HepG2 (cell line): ENCODE measurements around the gene CRKL. TPM values are rescaled to one million over a fixed set of nuclear protein-coding genes. Genes with fewer than 3 reads are reported as not detected.

Experiments used
- ATAC-seq: fragments of 200-7000 bp; cut with Tn5 transposase; 3 replicates; pipeline ENCODE4 v1.9.1; 2020; ENCODE audit warnings: mild to moderate bottlenecking, moderate library complexity
- BruUV-seq: library from RNA; stranded (reverse); fragments of 400-500 nt; replicated peaks from 2 replicates; lab custom pipeline; 2021; lab: Mats Ljungman, UMichigan
- CTCF ChIA-PET: fragments of 300-600 bp; formaldehyde crosslinking; extraction: SDS; loops from one replicate; lab custom pipeline; 2021; ENCODE audit warnings: low total read pairs, inconsistent platforms, low intra/inter-chr PET ratio; lab: Yijun Ruan, JAX
- POLR2A ChIA-PET: fragments of 350-600 bp; sonication (Branson Sonifier 250); formaldehyde crosslinking; loops from one replicate; lab custom pipeline; 2020; ENCODE audit warnings: antibody characterized with exemption, inconsistent platforms; lab: Yijun Ruan, JAX
- DNase-seq: peaks from one replicate; pipeline ENCODE4 v3.0.0-alpha.2; 2015; ENCODE audit warnings: low spot score
- FAIRE-seq: peaks from 3 replicates; lab custom pipeline; 2011; peaks lifted over from hg19 to GRCh38; lab: Jason Lieb, UNC
- H2AFZ ChIP-seq: one replicate; pipeline ENCODE4 v1.6.1; 2011; ENCODE audit warnings: low read length, inconsistent platforms
- H3K27ac ChIP-seq: fragments of 300-600 bp; 3 replicates; pipeline ENCODE4 v1.8.0; 2011; ENCODE audit warnings: mixed run types, mild to moderate bottlenecking, mixed read lengths, low read length, inconsistent platforms; ENCODE audit not compliant: insufficient read depth; ENCODE audit errors: extremely low read length
- H3K27me3 ChIP-seq, 2 experiments: fragments of 200-600 bp in 1 of 2; 2 replicates in 1 of 2; 3 replicates in 1 of 2; pipeline versions ENCODE4 v1.6.0 to v1.8.0; 2011; ENCODE audit warnings: low read length in 2 of 2, mild to moderate bottlenecking in 2 of 2, moderate library complexity in 2 of 2, inconsistent platforms in 1 of 2; ENCODE audit not compliant: insufficient read depth in 2 of 2, control insufficient read depth in 1 of 2
- H3K36me3 ChIP-seq, 2 experiments: fragments of 200-600 bp in 1 of 2; replicated peaks in 1 of 2; 2 replicates in 1 of 2; 3 replicates in 1 of 2; pipeline versions ENCODE4 v1.5.1 to v1.8.0; 2011; ENCODE audit warnings: low read length in 2 of 2, inconsistent platforms in 1 of 2; ENCODE audit not compliant: insufficient read depth in 2 of 2, control insufficient read depth in 1 of 2
- H3K4me1 ChIP-seq: 2 replicates; pipeline ENCODE4 v1.5.1; 2012; ENCODE audit warnings: low read length, inconsistent platforms; ENCODE audit not compliant: insufficient read depth
- H3K4me2 ChIP-seq: 2 replicates; pipeline ENCODE4 v1.6.0; 2011; ENCODE audit warnings: low read depth, low read length, inconsistent platforms
- H3K4me3 ChIP-seq, 3 experiments: fragments of 200-600 bp in 1 of 3; sonication (generic), shearing (Covaris generic) in 1 of 3; replicated peaks in 1 of 3; 2 replicates each; pipeline ENCODE4 v1.5.1; 2011 to 2016; ENCODE audit warnings: low read length in 3 of 3, inconsistent platforms in 2 of 3, low read depth in 2 of 3, mild to moderate bottlenecking in 2 of 3, control low read depth in 1 of 3, mixed read lengths in 1 of 3; ENCODE audit not compliant: insufficient read depth in 1 of 3
- H3K79me2 ChIP-seq: one replicate; pipeline ENCODE4 v1.6.1; 2011; ENCODE audit warnings: low read length, inconsistent platforms; ENCODE audit not compliant: insufficient read depth
- H3K9ac ChIP-seq: 2 replicates; pipeline ENCODE4 v1.6.0; 2011; ENCODE audit warnings: mild to moderate bottlenecking, low read depth, low read length, inconsistent platforms; ENCODE audit not compliant: insufficient read depth
- H3K9me3 ChIP-seq: 2 replicates; pipeline ENCODE4 v1.5.1; 2012; ENCODE audit warnings: mild to moderate bottlenecking, low read length
- H4K20me1 ChIP-seq: 2 replicates; pipeline ENCODE4 v1.6.0; 2011; ENCODE audit warnings: inconsistent platforms, mild to moderate bottlenecking, low read length, moderate library complexity; ENCODE audit not compliant: insufficient read depth
- CBX1 ChIP-seq: IDR thresholded peaks from one replicate; pipeline ENCODE4 v1.6.1; 2016; ENCODE audit warnings: antibody characterized with exemption, low read depth
- ESRRA ChIP-seq: sonication (generic); formaldehyde crosslinking; IDR thresholded peaks from 2 replicates; pipeline ENCODE4 v1.5.1; 2020; ENCODE audit warnings: mild to moderate bottlenecking, low read depth, missing genetic modification reagents
- HNF1B ChIP-seq: sonication (generic); formaldehyde crosslinking; IDR thresholded peaks from 2 replicates; pipeline ENCODE4 v1.5.1; 2020; ENCODE audit warnings: mild to moderate bottlenecking, moderate library complexity, missing genetic modification reagents
- JUND ChIP-seq: sonication (generic); formaldehyde crosslinking; IDR thresholded peaks from 2 replicates; pipeline ENCODE4 v1.8.0; 2022; ENCODE audit warnings: mild to moderate bottlenecking, missing genetic modification reagents
- MED8 ChIP-seq: sonication (generic); formaldehyde crosslinking; IDR thresholded peaks from 2 replicates; pipeline ENCODE4 v1.8.1; 2023; ENCODE audit warnings: mild to moderate bottlenecking, missing genetic modification reagents; ENCODE audit not compliant: insufficient replicate concordance
- NAIF1 ChIP-seq: sonication (generic); formaldehyde crosslinking; IDR thresholded peaks from 2 replicates; pipeline ENCODE4 v1.5.0; 2020; ENCODE audit warnings: mild to moderate bottlenecking, missing genetic modification reagents, borderline replicate concordance
- NCOR1 ChIP-seq: fragments of 200-600 bp; sonication (generic); IDR thresholded peaks from 2 replicates; pipeline ENCODE4 v1.7.0; 2017; ENCODE audit warnings: antibody characterized with exemption, low read length, borderline replicate concordance
- NFIB ChIP-seq: sonication (generic); formaldehyde crosslinking; IDR thresholded peaks from 2 replicates; pipeline ENCODE4 v1.9.0; 2021; ENCODE audit warnings: missing genetic modification reagents, mild to moderate bottlenecking, borderline replicate concordance
- NR1H2 ChIP-seq: sonication (generic); formaldehyde crosslinking; IDR thresholded peaks from 2 replicates; pipeline ENCODE4 v1.8.1; 2022; ENCODE audit warnings: low read depth, missing genetic modification reagents, borderline replicate concordance
- PRMT3 ChIP-seq: sonication (generic); formaldehyde crosslinking; IDR thresholded peaks from 2 replicates; pipeline ENCODE4 v1.8.1; 2022; ENCODE audit warnings: low read depth, mild to moderate bottlenecking, moderate library complexity, missing genetic modification reagents, borderline replicate concordance
- SP4 ChIP-seq: sonication (generic); formaldehyde crosslinking; IDR thresholded peaks from 2 replicates; pipeline ENCODE4 v1.8.1; 2023; ENCODE audit warnings: mild to moderate bottlenecking, missing genetic modification reagents
- SP5 ChIP-seq: IDR thresholded peaks from 2 replicates; pipeline ENCODE4 v1.6.1; 2016; ENCODE audit warnings: low read depth, borderline replicate concordance
- TOE1 ChIP-seq: sonication (generic); formaldehyde crosslinking; IDR thresholded peaks from 2 replicates; pipeline ENCODE4 v1.4.0; 2020; ENCODE audit warnings: mild to moderate bottlenecking, missing genetic modification reagents
- ZMYM4 ChIP-seq: sonication (generic); formaldehyde crosslinking; IDR thresholded peaks from 2 replicates; pipeline ENCODE4 v1.8.1; 2023; ENCODE audit warnings: mild to moderate bottlenecking, missing genetic modification reagents
- ZNF10 ChIP-seq: sonication (generic); formaldehyde crosslinking; IDR thresholded peaks from 2 replicates; pipeline ENCODE4 v1.4.0; 2020; ENCODE audit warnings: mild to moderate bottlenecking, low read depth, missing genetic modification reagents, borderline replicate concordance
- ZNF720 ChIP-seq: sonication (generic); formaldehyde crosslinking; IDR thresholded peaks from 2 replicates; pipeline ENCODE4 v1.4.0; 2020; ENCODE audit warnings: missing genetic modification reagents
- WGBS: methylation state at CpG from one replicate; pipeline ENCODE4 v1.1.6; 2017; ENCODE audit warnings: low lambda C conversion rate; 5-methylcytosine and 5-hydroxymethylcytosine counted together
- in situ Hi-C: cut with HindIII; loops from 2 replicates; pipeline ENCODE4 v1.10.0; 2017; ENCODE audit warnings: low pct_unique_long_range_greater_than_20kb; ENCODE audit not compliant: extremely low pct_ligation_motif_present
- intact Hi-C: fragments of 100-400 bp; cut with micrococcal nuclease; formaldehyde crosslinking; loops from one replicate; pipeline ENCODE4 v1.10.0; 2022; ENCODE audit not compliant: unreplicated experiment
- polyA plus RNA-seq, 8 experiments: library from polyadenylated mRNA; depleted of rRNA in 3 of 8; stranded (reverse) in 7 of 8; unstranded in 1 of 8; fragments of >200 nt; fragmentation: Illumina TruSeq in 4 of 8; extraction: Trizol in 4 of 8; gene quantifications; 2 replicates each; pipeline versions ENCODE4 v1.2.1 to v1.2.3, GENCODE V29; 2011 to 2016; ENCODE audit warnings: low read depth in 4 of 8, missing spikeins in 1 of 8, mixed read lengths in 1 of 8; ENCODE audit not compliant: insufficient read depth in 1 of 8
- total RNA-seq, 5 experiments: library from RNA; depleted of rRNA; stranded (reverse); fragments of >200 nt; fragmentation: Illumina TruSeq; extraction: Trizol; gene quantifications; 2 replicates each; pipeline ENCODE4 v1.2.3, GENCODE V29; 2016; ENCODE audit warnings: low read depth in 1 of 5
- TF ChIP-seq, protein P1 (sequence below): fragments of 450-650 bp; IDR thresholded peaks from 2 replicates; pipeline ENCODE4 v1.6.1; 2016
- TF ChIP-seq, protein P2 (sequence below): sonication (generic); formaldehyde crosslinking; IDR thresholded peaks from 2 replicates; pipeline ENCODE4 v1.9.0; 2021; ENCODE audit warnings: missing genetic modification reagents, mild to moderate bottlenecking, borderline replicate concordance

Gene CRKL
- total and polyA plus RNA-seq, 2 of the 13 experiments (the other 11 are each of a cell fraction or from before 2014, with no cell fraction given) = 37.4 to 60.6 TPM

DNA sequence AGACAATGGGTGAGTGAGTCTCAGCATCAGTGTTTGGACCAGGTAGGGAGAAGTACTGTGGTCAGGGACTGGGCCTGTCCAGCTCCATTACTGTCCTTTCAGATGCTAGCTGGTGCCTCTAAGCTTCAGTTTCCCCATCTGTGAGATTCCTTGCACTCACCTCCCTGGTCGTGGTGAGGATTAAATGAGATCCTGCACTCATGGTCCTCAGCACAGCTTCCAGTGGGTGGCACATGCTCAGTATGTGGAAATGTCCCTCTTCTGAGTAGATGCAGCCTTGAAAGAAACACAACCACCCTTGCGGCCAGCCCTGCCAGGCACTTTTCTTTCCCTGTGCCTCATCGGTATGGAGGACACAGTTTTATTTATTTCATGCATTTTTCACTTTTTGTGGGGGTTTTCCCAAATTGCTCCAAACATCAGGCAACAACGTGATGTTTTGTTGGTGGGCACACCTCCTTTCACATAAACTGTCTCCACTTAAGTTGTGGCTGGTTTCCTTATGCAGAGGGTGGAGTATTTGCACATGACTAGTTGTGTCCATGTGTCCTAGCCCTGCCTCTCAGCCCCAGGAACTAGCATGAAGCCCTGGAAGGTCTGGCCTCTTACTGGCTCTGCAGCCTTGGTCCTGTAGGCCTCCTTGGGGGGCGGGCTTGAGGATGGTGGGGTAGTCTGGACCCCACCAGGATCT is 66.0 kb downstream of the CRKL start:
- ChIA-PET POLR2A (interaction anchor here (2.0 to 4.3 kb wide), 4 partner anchors 12 to 26 kb away, joined by 5 to 45 read pairs (median 39); partner anchors contain the start of gene THAP7), CTCF (no interaction called here)
- DNase-seq (no peak), ATAC-seq (no peak), FAIRE-seq (no peak)
- in situ Hi-C loops (no loop called here), intact Hi-C loops (no loop called here)
- H4K20me1 ChIP-seq = no peaks in the 10 kb centered on the region
- H3K9me3 ChIP-seq = 0 out of 2 replicates have a peak, but pooled peaks cover 4% of the 10 kb centered on the region
- H3K79me2 ChIP-seq = peaks cover 11% of the 10 kb centered on the region
- no peak for TF ChIP-seq ZNF720
- TF ChIP-seq ZMYM4 (CRISPR knock-in tag) = no peak
- no peak for TF ChIP-seq JUND (CRISPR knock-in tag)
- TF ChIP-seq HNF1B (CRISPR knock-in tag) = no peak
- TF ChIP-seq NFIB (CRISPR knock-in tag) = no peak
- TF ChIP-seq NCOR1 = no peak
- TF ChIP-seq CBX1 = no peak
- no peak for TF ChIP-seq MED8 (CRISPR knock-in tag)
- TF ChIP-seq SP5 (CRISPR knock-in tag) = no peak
- TF ChIP-seq ZNF10 (CRISPR knock-in tag) = no peak
- TF ChIP-seq ESRRA = no peak
- TF ChIP-seq NR1H2 (CRISPR knock-in tag) = no peak
- TF ChIP-seq PRMT3 (CRISPR knock-in tag) = no peak
- TF ChIP-seq TOE1 (CRISPR knock-in tag) = no peak
- no peak for TF ChIP-seq NAIF1 (CRISPR knock-in tag)
- TF ChIP-seq, protein P1, sequence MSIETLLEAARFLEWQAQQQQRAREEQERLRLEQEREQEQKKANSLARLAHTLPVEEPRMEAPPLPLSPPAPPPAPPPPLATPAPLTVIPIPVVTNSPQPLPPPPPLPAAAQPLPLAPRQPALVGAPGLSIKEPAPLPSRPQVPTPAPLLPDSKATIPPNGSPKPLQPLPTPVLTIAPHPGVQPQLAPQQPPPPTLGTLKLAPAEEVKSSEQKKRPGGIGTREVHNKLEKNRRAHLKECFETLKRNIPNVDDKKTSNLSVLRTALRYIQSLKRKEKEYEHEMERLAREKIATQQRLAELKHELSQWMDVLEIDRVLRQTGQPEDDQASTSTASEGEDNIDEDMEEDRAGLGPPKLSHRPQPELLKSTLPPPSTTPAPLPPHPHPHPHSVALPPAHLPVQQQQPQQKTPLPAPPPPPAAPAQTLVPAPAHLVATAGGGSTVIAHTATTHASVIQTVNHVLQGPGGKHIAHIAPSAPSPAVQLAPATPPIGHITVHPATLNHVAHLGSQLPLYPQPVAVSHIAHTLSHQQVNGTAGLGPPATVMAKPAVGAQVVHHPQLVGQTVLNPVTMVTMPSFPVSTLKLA = no peak
- TF ChIP-seq, protein P2, sequence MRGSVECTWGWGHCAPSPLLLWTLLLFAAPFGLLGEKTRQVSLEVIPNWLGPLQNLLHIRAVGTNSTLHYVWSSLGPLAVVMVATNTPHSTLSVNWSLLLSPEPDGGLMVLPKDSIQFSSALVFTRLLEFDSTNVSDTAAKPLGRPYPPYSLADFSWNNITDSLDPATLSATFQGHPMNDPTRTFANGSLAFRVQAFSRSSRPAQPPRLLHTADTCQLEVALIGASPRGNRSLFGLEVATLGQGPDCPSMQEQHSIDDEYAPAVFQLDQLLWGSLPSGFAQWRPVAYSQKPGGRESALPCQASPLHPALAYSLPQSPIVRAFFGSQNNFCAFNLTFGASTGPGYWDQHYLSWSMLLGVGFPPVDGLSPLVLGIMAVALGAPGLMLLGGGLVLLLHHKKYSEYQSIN (CRISPR knock-in tag) = no peak
- TF ChIP-seq SP4 (CRISPR knock-in tag) = no peak
- H3K36me3 ChIP-seq = peaks cover 0 to 15% of the 10 kb centered on the region in 2 experiments; a peak in 4 of 5 replicates
- H2AFZ ChIP-seq = no peak overlapping the region
- WGBS = 69% methylated on average over 4 of the region's 5 CpGs
- no peak overlapping the region for H3K27ac ChIP-seq
- peak overlapping the region; percentile 67 to 98 (median 83); a peak in 5 of 6 replicates for H3K4me3 ChIP-seq
- BruUV-seq = no TSS peak
- peaks cover 39% of the 10 kb centered on the region for H3K4me1 ChIP-seq
- peak overlapping the region; percentile 97 for H3K4me2 ChIP-seq
- no peaks in the 10 kb centered on the region; a peak in 1 of 5 replicates for H3K27me3 ChIP-seq
- peak overlapping the region; percentile 79 for H3K9ac ChIP-seq
